Endothelial cell (in vitro differentiated cells): Measurements from ENCODE around the gene FGF14. TPM values are rescaled to one million over a fixed set of nuclear protein-coding genes. Genes with fewer than 3 reads are reported as not detected.

Experiments
- DNase-seq: peaks from one replicate; pipeline ENCODE4 v3.0.0; 2021; ENCODE audit warnings: low spot score
- H3K27ac Mint-ChIP-seq: one replicate; pipeline ENCODE4 v1.8.0; 2021; ENCODE audit warnings: mixed read lengths, inconsistent platforms; ENCODE audit not compliant: unreplicated experiment
- H3K27me3 Mint-ChIP-seq: one replicate; pipeline ENCODE4 v1.8.0; 2021; ENCODE audit warnings: mild to moderate bottlenecking, moderate library complexity, mixed read lengths, inconsistent platforms; ENCODE audit not compliant: unreplicated experiment
- H3K36me3 Mint-ChIP-seq: one replicate; pipeline ENCODE4 v1.8.0; 2021; ENCODE audit warnings: mild to moderate bottlenecking, low read depth, mixed read lengths, inconsistent platforms; ENCODE audit not compliant: unreplicated experiment
- H3K4me1 Mint-ChIP-seq: one replicate; pipeline ENCODE4 v1.8.0; 2021; ENCODE audit warnings: mild to moderate bottlenecking, mixed read lengths, inconsistent platforms; ENCODE audit not compliant: unreplicated experiment
- H3K4me3 Mint-ChIP-seq: one replicate; pipeline ENCODE4 v1.8.0; 2021; ENCODE audit warnings: mild to moderate bottlenecking, mixed read lengths, inconsistent platforms; ENCODE audit not compliant: unreplicated experiment
- H3K9me3 Mint-ChIP-seq: one replicate; pipeline ENCODE4 v1.8.0; 2021; ENCODE audit warnings: mixed read lengths, inconsistent platforms; ENCODE audit not compliant: unreplicated experiment
- CTCF ChIP-seq: fragments of 200-600 bp; sonication (generic); IDR thresholded peaks from one replicate; pipeline ENCODE4 v1.5.0; 2021; ENCODE audit warnings: antibody characterized with exemption; ENCODE audit not compliant: unreplicated experiment
- total RNA-seq: library from RNA; stranded (reverse); fragmentation: NEBNext Ultra II Directional; extraction: Animal tissue kit (Norgen Biotek cat#: 25700); gene quantifications from one replicate; pipeline ENCODE4 v1.2.1, GENCODE V29; 2021; ENCODE audit not compliant: unreplicated experiment

Gene FGF14
- total RNA-seq, 1 donor from 2014 or later = 0.13 TPM

DNA sequence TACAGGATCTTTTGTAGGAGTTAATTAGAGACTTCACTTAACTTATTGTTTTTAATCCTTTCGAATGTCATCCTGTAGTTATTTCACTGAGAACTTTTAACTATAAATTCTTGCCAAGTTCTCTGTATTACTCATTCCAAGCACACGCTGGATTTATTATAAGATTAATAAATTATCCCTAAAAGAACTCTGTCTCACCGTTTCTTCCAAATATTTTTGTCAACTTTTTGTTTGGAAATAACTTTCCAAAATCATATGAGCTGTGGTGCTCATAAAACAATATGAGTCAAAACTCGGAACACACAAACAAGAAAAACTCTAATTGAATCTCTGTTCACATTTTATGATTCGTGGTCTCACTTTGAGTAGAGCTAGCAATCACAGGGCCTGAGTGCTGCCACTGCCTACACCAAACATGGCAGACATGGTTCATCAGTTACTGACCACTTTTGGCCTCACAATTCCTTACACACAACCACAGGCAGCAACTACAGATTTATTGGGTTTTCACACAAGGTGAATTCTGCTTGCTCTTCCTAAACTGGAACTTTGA, 412.0 kb downstream of the FGF14 start:
- no peak overlapping the region for H3K27ac Mint-ChIP-seq
- H3K36me3 Mint-ChIP-seq = no peaks in the 10 kb centered on the region
- H3K9me3 Mint-ChIP-seq = no peaks in the 10 kb centered on the region
- H3K27me3 Mint-ChIP-seq = no peaks in the 10 kb centered on the region
- TF ChIP-seq CTCF = no peak
- no peak for DNase-seq
- H3K4me1 Mint-ChIP-seq = no peaks in the 10 kb centered on the region
- H3K4me3 Mint-ChIP-seq = no peak overlapping the region

- TF ChIP-seq CTCF = no peak
- Mint-ChIP-seq H3K36me3 (no peaks in the 10 kb centered on the region), H3K27me3 (no peaks in the 10 kb centered on the region), H3K4me1 (no peaks in the 10 kb centered on the region), H3K27ac (no peak overlapping the region), H3K4me3 (no peak overlapping the region), H3K9me3 (no peaks in the 10 kb centered on the region)
- DNase-seq = no peak
Measured at GRCh38 chr13:101988140-101988539, 413.7 kb downstream of the FGF14 start.

GRCh38 chr13:101986316-101986715, 415.5 kb downstream of the FGF14 start:
- H3K27ac Mint-ChIP-seq = no peak overlapping the region
- no peak for DNase-seq
- H3K9me3 Mint-ChIP-seq = no peaks in the 10 kb centered on the region
- H3K4me3 Mint-ChIP-seq = no peak overlapping the region
- H3K4me1 Mint-ChIP-seq = no peaks in the 10 kb centered on the region
- H3K27me3 Mint-ChIP-seq = no peaks in the 10 kb centered on the region
- H3K36me3 Mint-ChIP-seq = no peaks in the 10 kb centered on the region
- no peak for TF ChIP-seq CTCF

DNA sequence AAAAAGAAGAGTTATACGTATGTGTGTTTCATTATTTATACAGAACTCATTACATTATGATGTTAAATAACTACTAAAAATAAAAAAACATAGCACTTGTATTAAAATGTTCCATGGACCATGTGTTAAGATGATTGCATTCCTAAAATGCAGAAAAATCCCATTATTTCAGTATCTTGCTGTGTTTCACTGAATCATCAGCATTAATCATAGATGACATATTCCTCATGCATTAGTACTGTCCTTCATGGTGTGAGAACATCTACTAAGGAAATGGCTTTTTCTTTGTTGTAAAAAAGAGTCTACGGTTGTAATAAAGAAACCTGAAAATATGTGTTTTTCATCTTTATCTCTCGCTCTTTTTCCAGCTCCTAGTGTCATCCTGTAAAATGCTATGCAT, 416.5 kb downstream of the FGF14 start:
- H3K4me3 Mint-ChIP-seq = no peak overlapping the region
- no peaks in the 10 kb centered on the region for H3K4me1 Mint-ChIP-seq
- no peaks in the 10 kb centered on the region for H3K36me3 Mint-ChIP-seq
- H3K27me3 Mint-ChIP-seq = no peaks in the 10 kb centered on the region
- TF ChIP-seq CTCF = no peak
- no peak overlapping the region for H3K27ac Mint-ChIP-seq
- no peak for DNase-seq
- H3K9me3 Mint-ChIP-seq = no peaks in the 10 kb centered on the region

DNA sequence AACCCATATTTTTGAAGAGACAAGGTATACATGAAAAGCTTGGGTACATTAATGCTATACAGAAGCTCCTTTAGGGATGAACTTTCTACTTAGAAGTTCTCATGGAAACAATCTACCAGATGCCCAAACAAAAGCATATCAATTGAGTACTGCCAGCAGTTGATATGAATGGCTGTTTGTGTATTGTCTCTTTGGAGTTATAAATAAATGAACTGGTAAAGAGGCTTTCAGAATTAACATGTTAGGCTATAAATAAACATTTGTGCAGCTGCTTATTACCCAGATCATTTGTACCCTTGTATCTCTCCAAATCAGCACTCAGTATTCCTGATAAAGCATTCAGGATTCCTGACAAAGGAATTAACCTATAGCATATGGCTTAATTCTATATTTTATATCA, 418.9 kb downstream of the FGF14 start:
- Mint-ChIP-seq H3K27ac (no peak overlapping the region), H3K27me3 (no peaks in the 10 kb centered on the region), H3K4me1 (no peaks in the 10 kb centered on the region), H3K36me3 (no peaks in the 10 kb centered on the region), H3K9me3 (no peaks in the 10 kb centered on the region), H3K4me3 (no peak overlapping the region)
- DNase-seq = no peak
- TF ChIP-seq CTCF = no peak
